Measurements from ENCODE around the gene ZNF423. TPM values are rescaled to one million over a fixed set of nuclear protein-coding genes. Genes with fewer than 3 reads are reported as not detected.
A peak's percentile ranks its signal among the peaks of the same experiment; 100 is the strongest.

The ZNF423 gene
- total RNA-seq, 1 donor from 2014 or later: 10.6 TPM

DNA sequence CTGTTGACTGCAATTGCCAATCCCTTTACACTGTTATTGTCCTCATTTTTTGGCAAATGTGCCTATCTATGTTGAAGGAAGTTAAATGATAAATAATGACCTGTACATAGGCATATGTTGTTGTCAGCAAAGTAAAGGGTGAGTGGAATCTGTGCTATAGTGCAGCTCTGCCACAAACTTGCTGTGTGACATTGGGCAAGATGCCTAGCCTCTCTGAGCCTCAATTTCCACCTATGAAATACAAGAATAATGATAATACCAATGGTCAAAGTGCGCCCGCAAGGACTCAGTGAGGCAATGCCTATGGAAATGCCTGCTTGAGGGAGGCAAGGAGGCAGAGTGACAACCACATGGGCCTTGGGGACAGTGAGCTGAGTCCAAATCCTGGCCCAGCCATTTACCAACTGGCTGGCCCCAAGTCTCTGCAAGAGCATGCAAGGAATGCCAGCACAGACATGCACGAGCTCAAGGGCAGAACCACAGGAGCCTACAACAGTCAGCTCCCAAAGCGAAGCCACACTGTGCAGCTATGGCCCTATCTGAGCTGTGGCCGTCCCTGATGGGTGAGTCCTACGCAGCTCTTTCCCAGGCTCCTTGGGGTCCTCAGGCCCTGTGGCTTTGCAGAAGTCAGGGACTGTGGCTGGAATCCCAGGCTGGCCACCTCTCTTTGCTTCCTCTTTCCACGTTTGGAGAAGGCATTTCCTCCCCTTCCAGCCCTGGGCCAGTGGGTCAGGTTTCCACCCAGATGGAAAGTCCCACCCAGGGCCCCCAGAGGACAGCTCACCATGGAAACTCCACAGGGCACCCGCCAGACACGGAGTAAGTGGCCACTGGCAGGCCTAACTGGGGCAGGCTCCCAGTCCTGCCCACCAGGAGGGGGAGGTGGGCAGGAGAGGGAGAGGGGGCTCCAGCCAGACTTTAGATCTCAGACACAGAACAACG is 82.1 kb downstream of the ZNF423 start:
- Mint-ChIP-seq H3K9me3 (ENCODE audit: unreplicated experiment) (no peaks in the 10 kb centered on the region), H3K4me3 (ENCODE audit: unreplicated experiment) (no peak overlapping the region), H3K36me3 (ENCODE audit: low read depth, unreplicated experiment) (peaks cover under 1% of the 10 kb centered on the region), H3K4me1 (ENCODE audit: low read depth, unreplicated experiment) (peaks cover 7% of the 10 kb centered on the region), H3K27me3 (ENCODE audit: low read depth, unreplicated experiment) (peaks cover 3% of the 10 kb centered on the region), H3K27ac (ENCODE audit: unreplicated experiment) (no peak overlapping the region)
- Histone ChIP-seq H3K27me3 (ENCODE audit: insufficient read depth, low read length) (no peaks in the 10 kb centered on the region), H3K4me3 (ENCODE audit: insufficient read depth, low read depth, low read length) (no peak overlapping the region), H3K9me3 (ENCODE audit: insufficient read depth, low read depth, low read length) (no peaks in the 10 kb centered on the region), H3K36me3 (ENCODE audit: insufficient read depth, low read length) (no peaks in the 10 kb centered on the region), H3K27ac (ENCODE audit: low read depth, low read length) (no peak overlapping the region), H3K9ac (ENCODE audit: low read length) (no peak overlapping the region), H3K4me2 (ENCODE audit: low read length) (peak overlapping the region; percentile 19), H2AFZ (ENCODE audit: low read depth, low read length) (no peak overlapping the region), H4K20me1 (ENCODE audit: insufficient read depth, low read length) (no peaks in the 10 kb centered on the region), H3K4me1 (ENCODE audit: insufficient read depth, low read length) (peaks cover 13% of the 10 kb centered on the region), H3K79me2 (ENCODE audit: insufficient read depth, low read length) (no peaks in the 10 kb centered on the region)
- TF ChIP-seq EZH2 (IDR thresholded peaks at IDR 0.05; ENCODE audit: insufficient read depth, low read length): no peak
- TF ChIP-seq, protein P1, sequence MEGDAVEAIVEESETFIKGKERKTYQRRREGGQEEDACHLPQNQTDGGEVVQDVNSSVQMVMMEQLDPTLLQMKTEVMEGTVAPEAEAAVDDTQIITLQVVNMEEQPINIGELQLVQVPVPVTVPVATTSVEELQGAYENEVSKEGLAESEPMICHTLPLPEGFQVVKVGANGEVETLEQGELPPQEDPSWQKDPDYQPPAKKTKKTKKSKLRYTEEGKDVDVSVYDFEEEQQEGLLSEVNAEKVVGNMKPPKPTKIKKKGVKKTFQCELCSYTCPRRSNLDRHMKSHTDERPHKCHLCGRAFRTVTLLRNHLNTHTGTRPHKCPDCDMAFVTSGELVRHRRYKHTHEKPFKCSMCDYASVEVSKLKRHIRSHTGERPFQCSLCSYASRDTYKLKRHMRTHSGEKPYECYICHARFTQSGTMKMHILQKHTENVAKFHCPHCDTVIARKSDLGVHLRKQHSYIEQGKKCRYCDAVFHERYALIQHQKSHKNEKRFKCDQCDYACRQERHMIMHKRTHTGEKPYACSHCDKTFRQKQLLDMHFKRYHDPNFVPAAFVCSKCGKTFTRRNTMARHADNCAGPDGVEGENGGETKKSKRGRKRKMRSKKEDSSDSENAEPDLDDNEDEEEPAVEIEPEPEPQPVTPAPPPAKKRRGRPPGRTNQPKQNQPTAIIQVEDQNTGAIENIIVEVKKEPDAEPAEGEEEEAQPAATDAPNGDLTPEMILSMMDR (IDR thresholded peaks at IDR 0.05; ENCODE audit: insufficient read depth, low read depth, low read length): no peak
- DNase-seq (ENCODE audit: low read depth) (no peak), FAIRE-seq (no peak)

DNA sequence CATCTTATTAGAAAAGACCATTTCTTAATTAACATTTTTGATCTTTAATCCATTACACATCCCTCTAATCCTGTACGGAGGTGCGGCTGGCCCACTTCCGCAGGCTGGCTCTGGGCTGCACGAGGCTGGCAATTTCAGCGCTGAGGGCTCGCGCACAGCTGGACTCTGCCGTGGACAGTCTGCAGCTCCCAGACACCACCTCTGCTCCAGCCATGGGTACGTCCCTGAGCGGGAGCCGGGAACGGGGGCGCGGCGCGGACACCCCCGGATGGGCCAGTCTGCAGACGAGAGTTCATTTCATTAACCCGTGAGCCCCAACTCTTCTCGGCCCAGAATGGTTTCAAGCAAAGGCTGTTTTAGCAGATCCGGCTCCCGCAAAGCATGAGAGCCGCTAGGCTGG is 87.9 kb downstream of the ZNF423 start:
- Mint-ChIP-seq H3K4me3 (ENCODE audit: unreplicated experiment) (no peak overlapping the region), H3K27ac (ENCODE audit: unreplicated experiment) (no peak overlapping the region), H3K4me1 (ENCODE audit: low read depth, unreplicated experiment) (peaks cover 19% of the 10 kb centered on the region), H3K27me3 (ENCODE audit: low read depth, unreplicated experiment) (peaks cover 9% of the 10 kb centered on the region), H3K36me3 (ENCODE audit: low read depth, unreplicated experiment) (peaks cover 4% of the 10 kb centered on the region), H3K9me3 (ENCODE audit: unreplicated experiment) (no peaks in the 10 kb centered on the region)
- no peak for FAIRE-seq
- no peaks in the 10 kb centered on the region for H3K27me3 ChIP-seq (ENCODE audit: insufficient read depth, low read length)
- H3K9me3 ChIP-seq (ENCODE audit: insufficient read depth, low read depth, low read length): no peaks in the 10 kb centered on the region
- no peaks in the 10 kb centered on the region for H3K36me3 ChIP-seq (ENCODE audit: insufficient read depth, low read length)
- no peaks in the 10 kb centered on the region for H4K20me1 ChIP-seq (ENCODE audit: insufficient read depth, low read length)
- H3K4me1 ChIP-seq (ENCODE audit: insufficient read depth, low read length): peaks cover 11% of the 10 kb centered on the region
- no peak overlapping the region for H2AFZ ChIP-seq (ENCODE audit: low read depth, low read length)
- no peak overlapping the region for H3K27ac ChIP-seq (ENCODE audit: low read depth, low read length)
- no peak overlapping the region for H3K4me3 ChIP-seq (ENCODE audit: insufficient read depth, low read depth, low read length)
- no peak for DNase-seq (ENCODE audit: low read depth)
- no peak for TF ChIP-seq EZH2 (IDR thresholded peaks at IDR 0.05; ENCODE audit: insufficient read depth, low read length)
- TF ChIP-seq, protein P1 (IDR thresholded peaks at IDR 0.05; ENCODE audit: insufficient read depth, low read depth, low read length): no peak
- H3K79me2 ChIP-seq (ENCODE audit: insufficient read depth, low read length): no peaks in the 10 kb centered on the region
- no peak overlapping the region for H3K9ac ChIP-seq (ENCODE audit: low read length)
- H3K4me2 ChIP-seq (ENCODE audit: low read length): no peak overlapping the region

DNA sequence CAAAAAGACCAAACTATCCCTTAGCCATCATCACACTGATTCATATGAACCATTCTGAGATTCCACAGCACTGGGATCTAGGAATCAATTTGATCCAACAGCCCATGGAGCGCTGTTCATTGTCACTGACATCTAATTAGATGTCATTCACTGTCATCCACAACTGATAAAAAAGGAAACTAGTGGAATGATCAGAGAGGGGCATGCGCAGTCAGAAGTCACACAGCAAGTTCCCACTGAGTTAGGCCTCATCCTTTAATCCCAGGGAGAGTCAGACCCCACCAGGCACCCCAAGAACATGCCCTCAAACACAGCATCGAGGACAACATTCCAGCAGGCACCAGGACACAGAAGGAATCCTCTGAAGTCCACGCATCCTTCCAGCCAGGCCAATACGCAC is 88.5 kb downstream of the ZNF423 start:
- no peaks in the 10 kb centered on the region for H3K9me3 ChIP-seq (ENCODE audit: insufficient read depth, low read depth, low read length)
- H3K36me3 ChIP-seq (ENCODE audit: insufficient read depth, low read length): no peaks in the 10 kb centered on the region
- TF ChIP-seq EZH2 (IDR thresholded peaks at IDR 0.05; ENCODE audit: insufficient read depth, low read length): no peak
- TF ChIP-seq, protein P1 (IDR thresholded peaks at IDR 0.05; ENCODE audit: insufficient read depth, low read depth, low read length): no peak
- Mint-ChIP-seq H3K9me3 (ENCODE audit: unreplicated experiment) (no peaks in the 10 kb centered on the region), H3K4me1 (ENCODE audit: low read depth, unreplicated experiment) (peaks cover 21% of the 10 kb centered on the region), H3K4me3 (ENCODE audit: unreplicated experiment) (no peak overlapping the region), H3K27ac (ENCODE audit: unreplicated experiment) (no peak overlapping the region), H3K36me3 (ENCODE audit: low read depth, unreplicated experiment) (peaks cover 4% of the 10 kb centered on the region), H3K27me3 (ENCODE audit: low read depth, unreplicated experiment) (peaks cover 8% of the 10 kb centered on the region)
- DNase-seq (ENCODE audit: low read depth) (no peak), FAIRE-seq (no peak)
- H3K27me3 ChIP-seq (ENCODE audit: insufficient read depth, low read length): no peaks in the 10 kb centered on the region
- no peak overlapping the region for H3K4me2 ChIP-seq (ENCODE audit: low read length)
- H2AFZ ChIP-seq (ENCODE audit: low read depth, low read length): no peak overlapping the region
- H3K9ac ChIP-seq (ENCODE audit: low read length): no peak overlapping the region
- H3K4me1 ChIP-seq (ENCODE audit: insufficient read depth, low read length): peaks cover 11% of the 10 kb centered on the region
- H3K4me3 ChIP-seq (ENCODE audit: insufficient read depth, low read depth, low read length): no peak overlapping the region
- H3K79me2 ChIP-seq (ENCODE audit: insufficient read depth, low read length): no peaks in the 10 kb centered on the region
- no peak overlapping the region for H3K27ac ChIP-seq (ENCODE audit: low read depth, low read length)
- no peaks in the 10 kb centered on the region for H4K20me1 ChIP-seq (ENCODE audit: insufficient read depth, low read length)

Data from astrocyte (in vitro differentiated cells and primary cell).